Retinal pigment epithelial cell (primary cell): ENCODE results near the gene LCN12.
A peak's percentile ranks its signal among the peaks of the same experiment; 100 is the strongest.
"Not testable (repeated sequence)": the region's sequence is repeated elsewhere in the genome, so short reads cannot be mapped to it uniquely, and the experiment has no call there.

Experiments used
- DNase-seq: peaks from one replicate; pipeline ENCODE4 v3.0.0-alpha.2; 2010; ENCODE audit warnings: low read depth
- H3K4me3 ChIP-seq: 2 replicates; pipeline ENCODE4 v1.5.1; 2011; ENCODE audit warnings: mild to moderate bottlenecking, low read length, control low read depth, moderate library complexity
- CTCF ChIP-seq: conservative IDR thresholded peaks from 2 replicates; pipeline ENCODE4 v1.5.1; 2011; ENCODE audit warnings: low read depth, low read length, control low read depth, inconsistent platforms

The LCN12 gene

DNA sequence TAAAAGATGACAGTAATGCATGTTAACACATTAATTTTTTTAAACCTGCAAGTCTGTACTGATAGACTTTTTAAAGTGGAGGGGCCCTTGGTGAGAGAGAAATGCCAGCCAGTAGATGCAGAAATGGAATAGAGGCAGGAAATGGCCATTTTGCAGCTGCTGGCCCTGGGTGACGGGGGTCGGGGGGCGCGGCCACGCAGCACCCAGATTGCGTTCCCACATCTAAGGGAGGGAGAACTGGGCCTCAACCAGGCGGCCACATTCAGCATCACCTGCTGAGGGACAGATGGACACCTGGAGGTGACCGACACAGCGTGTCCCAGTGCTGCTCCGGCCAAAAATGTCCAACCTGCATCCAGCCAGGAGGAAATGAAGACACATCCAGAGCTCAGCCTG is 50.6 kb downstream of the LCN12 start:
- H3K4me3 ChIP-seq = no peak overlapping the region
- no peak for TF ChIP-seq CTCF
- no peak for DNase-seq

DNA sequence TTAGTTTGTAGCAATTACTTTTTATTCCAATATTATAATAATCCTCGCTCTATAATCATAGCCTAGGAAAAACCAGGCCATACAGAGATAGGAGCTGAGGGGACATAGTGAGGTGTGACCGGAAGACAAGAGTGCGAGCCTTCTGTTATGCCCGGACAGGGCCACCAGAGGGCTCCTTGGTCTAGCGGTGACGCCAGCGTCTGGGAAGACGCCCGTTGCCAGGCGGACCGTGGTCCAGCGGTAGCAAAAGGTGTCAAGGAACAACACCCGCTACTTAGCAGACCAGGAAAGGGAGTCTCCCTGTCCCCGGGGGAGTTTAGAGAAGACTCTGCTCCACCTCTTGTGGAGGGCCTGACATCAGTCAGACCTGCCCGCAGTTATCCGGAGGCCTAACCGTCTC is 52.2 kb downstream of the LCN12 start:
- not testable (repeated sequence) for DNase-seq, H3K4me3 ChIP-seq
- peak; percentile 37 for TF ChIP-seq CTCF
